Aorta (tissue), 5 donors: ENCODE results near the gene RNU7-1. TPM values are rescaled to one million over a fixed set of nuclear protein-coding genes. Genes with fewer than 3 reads are reported as not detected.

ENCODE experiments used
- ATAC-seq: fragments of 200-7000 bp; cut with Tn5 transposase; one replicate; pipeline ENCODE4 v1.9.1; 2022; ENCODE audit warnings: moderate library complexity; ENCODE audit not compliant: low FRiP score
- DNase-seq, 2 donors: peaks; one replicate each; pipeline ENCODE4 v3.0.0-alpha.2; 2020
- H3K27ac ChIP-seq, 2 donors: one replicate each; pipeline ENCODE4 v1.5.1; 2013; ENCODE audit warnings: low read length in 2 of 2, mild to moderate bottlenecking in 2 of 2, moderate library complexity in 2 of 2, control low read depth in 1 of 2, inconsistent platforms in 1 of 2, low read depth in 1 of 2
- H3K27me3 ChIP-seq, 2 donors: one replicate each; pipeline ENCODE4 v1.6.1; 2013; ENCODE audit warnings: control low read depth in 1 of 2, low read length in 1 of 2, mild to moderate bottlenecking in 1 of 2, moderate library complexity in 1 of 2; ENCODE audit not compliant: insufficient read depth in 2 of 2, control insufficient read depth in 1 of 2
- H3K36me3 ChIP-seq, 2 donors: one replicate each; pipeline ENCODE4 v1.6.1; 2013; ENCODE audit warnings: control low read depth in 1 of 2, low read length in 1 of 2, mild to moderate bottlenecking in 1 of 2; ENCODE audit not compliant: insufficient read depth in 2 of 2, control insufficient read depth in 1 of 2
- H3K4me1 ChIP-seq, 2 donors: one replicate each; pipeline ENCODE4 v1.6.1; 2013; ENCODE audit warnings: low read length in 2 of 2, control low read depth in 1 of 2, mild to moderate bottlenecking in 1 of 2, moderate library complexity in 1 of 2; ENCODE audit not compliant: insufficient read depth in 2 of 2, control insufficient read depth in 1 of 2
- H3K4me3 ChIP-seq, 2 donors: one replicate each; pipeline ENCODE4 v1.5.1; 2013; ENCODE audit warnings: low read length in 2 of 2, control low read depth in 1 of 2, mild to moderate bottlenecking in 1 of 2
- H3K9me3 ChIP-seq: one replicate; pipeline ENCODE4 v1.6.1; 2013; ENCODE audit warnings: mild to moderate bottlenecking, low read length; ENCODE audit not compliant: control insufficient read depth
- WGBS, 2 donors: extraction: QIAGEN DNeasy Blood & Tissue Kit; methylation state at CpG; one replicate each; pipeline ENCODE4 v1.1.7; 2013; 5-methylcytosine and 5-hydroxymethylcytosine counted together
- intact Hi-C, 2 donors: fragments of 100-400 bp; cut with DNase I; formaldehyde crosslinking; loops; one replicate each; pipeline versions ENCODE4 v1.14.2 to v1.15.0; 2022
- polyA plus RNA-seq, 2 donors: library from polyadenylated mRNA; stranded (reverse); fragments of 200-250 nt; gene quantifications; one replicate each; pipeline ENCODE4 v1.2.3, GENCODE V29; 2013
- total RNA-seq, 2 donors: library from RNA; stranded (reverse); fragmentation: NEBNext Ultra II Directional; extraction: Animal tissue kit (Norgen Biotek cat#: 25700); gene quantifications; one replicate each; pipeline ENCODE4 v1.2.1, GENCODE V29; 2021
- donor health status: healthy with polysubstance abuse.
- donor health status: Bipolar disorder and iron deficiency.
- donor health status: DM: no; HTN: no; CAD: no.
- donor health status: DM: no; HTN: no; CAD: no.
- donor health status: DM: yes; HTN: yes; CAD: no.

Gene RNU7-1
- total and polyA plus RNA-seq, 4 donors = not detected

- DNase-seq (peak; percentile 42 to 68), ATAC-seq (no peak)
- Histone ChIP-seq H3K4me1 (no peaks in the 10 kb centered on the region), H3K4me3 (no peak overlapping the region), H3K36me3 (no peaks in the 10 kb centered on the region), H3K9me3 (no peaks in the 10 kb centered on the region), H3K27me3 (peaks cover 0 to under 1% of the 10 kb centered on the region in 2 donors), H3K27ac (no peak overlapping the region)
- intact Hi-C loops = loop anchor here in 1 of 2 donors (5.0 kb wide), 1 partner anchor 163 kb away; no protein-coding TSS in a partner anchor
- WGBS, 2 donors = 84% methylated on average over 15 of the region's 15 CpGs
These were observed 5.4 kb downstream of the RNU7-1 start for GRCh38 chr12:6948873-6949594.

GRCh38 chr12:6950401-6950801 lies 6.8 kb downstream of the RNU7-1 start:
- peak; percentile 4 to 42 for DNase-seq

GRCh38 chr12:6950811-6951540 lies 7.4 kb downstream of the RNU7-1 start, which contains the start of gene PTPN6:
TSS of gene PTPN6 (plus strand) at chr12:6951356. CDS start at chr12:6951513, 157 bp downstream.
- H3K4me3 ChIP-seq = no peak within 1 kb of the TSS
- intact Hi-C loops = no loop called here
- WGBS, 2 donors = 81 to 82% methylated on average over 25 of the region's 25 CpGs
- no peaks in the 10 kb centered on the region for H3K9me3 ChIP-seq
- no peaks in the 10 kb centered on the region for H3K36me3 ChIP-seq
- no peaks in the 10 kb centered on the region for H3K4me1 ChIP-seq
- DNase-seq (peak; percentile 84 to 85), ATAC-seq (no peak)
- no peaks in the 10 kb centered on the region for H3K27me3 ChIP-seq
- H3K27ac ChIP-seq = no peak within 1 kb of the TSS

More at GRCh38 chr12:6950401-6950801, 6.8 kb downstream of the RNU7-1 start:
- Histone ChIP-seq H3K27ac (no peak overlapping the region), H3K4me1 (no peaks in the 10 kb centered on the region), H3K4me3 (no peak overlapping the region), H3K9me3 (no peaks in the 10 kb centered on the region), H3K27me3 (no peaks in the 10 kb centered on the region), H3K36me3 (no peaks in the 10 kb centered on the region)
- no peak for ATAC-seq
- intact Hi-C loops = no loop called here
- 87 to 95% methylated on average over 1 of the region's 1 CpG for WGBS, 2 donors

GRCh38 chr12:6951551-6952120 lies 8.0 kb downstream of the RNU7-1 start:
- Histone ChIP-seq H3K27ac (no peak overlapping the region), H3K27me3 (no peaks in the 10 kb centered on the region), H3K4me3 (no peak overlapping the region), H3K9me3 (no peaks in the 10 kb centered on the region), H3K36me3 (no peaks in the 10 kb centered on the region), H3K4me1 (no peaks in the 10 kb centered on the region)
- WGBS, 2 donors = 86 to 87% methylated on average over 20 of the region's 20 CpGs
- DNase-seq (peak; percentile 50 to 73), ATAC-seq (no peak)
- intact Hi-C loops = no loop called here

GRCh38 chr12:6952121-6952862 lies 8.7 kb downstream of the RNU7-1 start:
- ATAC-seq = no peak
- Histone ChIP-seq H3K4me3 (no peak overlapping the region), H3K27ac (no peak overlapping the region), H3K27me3 (no peaks in the 10 kb centered on the region), H3K4me1 (no peaks in the 10 kb centered on the region), H3K9me3 (no peaks in the 10 kb centered on the region), H3K36me3 (no peaks in the 10 kb centered on the region)
- peak; percentile 46 to 71 for DNase-seq
- intact Hi-C loops = no loop called here
- WGBS, 2 donors = 76% methylated on average over 20 to 22 of the region's 22 CpGs

GRCh38 chr12:6952863-6953441 lies 9.3 kb downstream of the RNU7-1 start:
- intact Hi-C loops = no loop called here
- DNase-seq (peak; percentile 43 to 66), ATAC-seq (no peak)
- Histone ChIP-seq H3K4me3 (no peak overlapping the region), H3K27ac (no peak overlapping the region), H3K27me3 (no peaks in the 10 kb centered on the region), H3K4me1 (no peaks in the 10 kb centered on the region), H3K36me3 (no peaks in the 10 kb centered on the region), H3K9me3 (no peaks in the 10 kb centered on the region)
- 88 to 90% methylated on average over 15 of the region's 15 CpGs for WGBS, 2 donors

GRCh38 chr12:6953442-6954315 lies 10.1 kb downstream of the RNU7-1 start:
- Histone ChIP-seq H3K4me3 (no peak overlapping the region), H3K27me3 (no peaks in the 10 kb centered on the region), H3K4me1 (no peaks in the 10 kb centered on the region), H3K27ac (no peak overlapping the region), H3K9me3 (no peaks in the 10 kb centered on the region), H3K36me3 (no peaks in the 10 kb centered on the region)
- 56 to 60% methylated on average over 22 to 24 of the region's 24 CpGs for WGBS, 2 donors
- peak; percentile 86 to 87 for DNase-seq
- peak; percentile 56 for ATAC-seq
- intact Hi-C loops = no loop called here
